DMS 273 (cell line): ENCODE data around the gene FGD3.
A peak's percentile ranks its signal among the peaks of the same experiment; 100 is the strongest.

Source experiments
- DNase-seq: peaks from one replicate; lab custom pipeline; 2025; ENCODE audit not compliant: unreplicated experiment; lab: John Stamatoyannopoulos, UW

The FGD3 gene

DNA sequence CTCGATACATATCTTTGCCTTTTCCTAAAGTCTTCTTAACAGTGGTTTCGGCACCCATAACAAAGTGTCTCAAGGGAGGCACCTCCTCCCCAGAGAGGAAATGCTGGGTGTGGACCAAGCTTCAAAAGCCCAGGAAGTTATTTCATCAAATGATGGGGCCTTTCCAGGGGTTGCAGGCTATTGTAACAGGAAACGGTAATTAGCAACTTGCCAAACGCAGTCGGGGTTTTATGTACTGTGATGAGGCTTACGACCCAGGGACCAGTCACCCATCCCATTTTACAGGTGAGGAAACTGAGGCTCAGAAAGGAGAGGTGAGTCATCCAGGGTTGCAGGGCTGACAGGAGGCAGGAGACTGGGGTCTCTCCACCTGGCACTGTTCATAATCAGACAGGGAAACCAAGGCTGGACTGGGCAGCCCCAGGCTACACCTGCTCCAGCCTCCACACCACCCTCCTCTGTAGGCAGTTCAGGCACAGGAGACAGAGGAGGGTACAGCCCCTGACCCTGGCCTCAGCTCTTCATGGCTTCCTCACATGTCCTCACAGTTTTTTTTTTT, 81.2 kb downstream of the FGD3 start:
- no peak for DNase-seq

DNA sequence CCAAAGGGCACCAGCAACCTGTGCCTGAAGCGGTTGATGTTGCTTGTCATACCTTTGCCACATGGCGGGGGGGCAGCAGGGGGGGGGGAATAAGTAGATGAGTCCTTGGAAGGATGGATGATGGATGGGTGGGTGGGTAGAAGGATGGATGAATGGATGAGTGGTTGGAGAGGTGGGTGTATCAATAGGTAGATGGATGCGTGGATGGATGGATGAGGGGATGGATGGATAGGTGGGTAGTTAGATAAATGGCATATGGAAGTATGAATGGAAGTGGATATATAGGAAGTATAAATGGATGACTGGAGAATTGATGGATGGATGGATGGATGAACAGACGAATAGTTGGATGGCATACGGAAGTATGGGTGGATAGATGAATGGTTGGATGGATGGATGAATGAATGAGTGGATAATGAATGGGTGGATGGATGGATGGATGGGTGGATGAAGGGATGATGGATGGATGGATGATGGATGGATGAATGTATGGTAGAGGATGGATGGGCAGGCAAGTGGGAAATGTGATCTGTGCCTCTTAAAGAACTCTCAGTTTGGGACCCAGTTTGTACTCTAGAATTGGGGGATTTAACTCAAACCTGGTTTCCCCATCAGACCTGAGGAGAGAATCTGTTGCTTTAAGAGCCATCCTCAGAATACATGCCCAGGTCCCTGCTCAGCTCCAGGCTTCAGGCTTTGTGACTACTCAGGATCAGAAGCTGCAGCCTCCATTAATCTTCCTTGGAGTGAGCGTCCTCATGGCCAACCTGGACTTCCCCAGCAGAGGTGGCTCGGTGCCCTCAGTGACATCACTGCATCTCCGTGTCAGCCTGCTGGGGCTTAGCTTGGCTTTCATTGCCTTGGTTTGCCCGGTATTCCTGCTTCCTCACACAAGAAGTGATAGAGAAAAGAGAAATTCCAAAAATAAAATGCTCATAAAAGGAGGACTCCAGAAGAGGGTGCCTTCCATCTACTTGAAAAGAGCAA, 83.6 kb downstream of the FGD3 start:
- DNase-seq = no peak

DNA sequence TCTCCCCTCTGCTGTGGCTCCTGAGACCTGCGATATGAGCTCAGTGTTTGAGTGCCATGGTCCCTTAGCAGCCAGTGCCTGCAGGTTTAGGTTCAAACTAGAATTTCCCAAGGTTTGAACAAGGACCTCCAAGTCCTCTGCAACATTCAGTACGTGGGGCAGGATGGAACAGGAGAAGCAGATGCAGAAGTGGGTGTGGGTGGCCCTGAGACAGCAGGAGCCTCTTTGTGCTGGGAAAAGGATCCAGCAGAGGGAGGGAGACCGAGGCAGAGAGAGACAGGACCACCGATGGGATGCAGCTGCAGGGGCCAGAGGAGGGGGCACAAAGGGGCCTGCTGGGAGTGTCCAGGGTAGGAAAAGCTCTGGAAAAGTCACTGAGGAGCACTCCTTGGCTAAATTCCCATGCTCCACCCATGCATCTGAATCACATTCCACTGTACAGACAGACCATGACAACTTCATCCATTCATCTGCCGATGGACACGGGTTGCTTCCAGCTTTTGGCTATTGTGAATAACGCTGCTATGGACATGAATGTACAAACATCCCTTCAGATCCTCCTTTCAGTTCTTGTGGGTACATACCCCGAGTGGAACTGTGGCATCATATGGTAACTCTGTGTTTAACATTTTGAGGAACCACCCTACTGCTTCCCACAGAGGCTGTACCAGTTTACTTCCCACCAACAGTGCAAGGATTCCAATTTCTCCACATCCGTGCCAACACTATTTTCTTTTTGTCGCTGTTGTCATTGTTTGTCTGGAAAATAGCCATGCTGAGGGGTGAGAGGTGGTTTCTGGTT, 84.5 kb downstream of the FGD3 start:
- no peak for DNase-seq

DNA sequence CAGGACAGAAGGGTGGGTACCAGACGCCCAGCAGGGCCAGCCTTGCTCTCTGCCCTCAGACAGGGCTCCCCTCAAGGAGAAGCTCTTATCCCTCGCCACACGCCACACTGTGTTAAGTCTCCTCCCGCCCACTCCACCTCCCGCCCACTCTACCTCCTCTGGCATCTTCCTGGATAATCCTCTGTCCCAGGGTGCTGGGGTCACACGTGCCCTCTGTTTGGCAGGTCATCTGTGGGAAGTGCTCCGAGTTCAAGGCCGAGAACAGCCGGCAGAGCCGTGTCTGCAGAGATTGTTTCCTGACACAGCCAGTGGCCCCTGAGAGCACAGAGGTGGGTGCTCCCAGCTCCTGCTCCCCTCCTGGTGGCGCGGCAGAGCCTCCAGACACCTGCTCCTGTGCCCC, 85.2 kb downstream of the FGD3 start:
- no peak for DNase-seq

DNA sequence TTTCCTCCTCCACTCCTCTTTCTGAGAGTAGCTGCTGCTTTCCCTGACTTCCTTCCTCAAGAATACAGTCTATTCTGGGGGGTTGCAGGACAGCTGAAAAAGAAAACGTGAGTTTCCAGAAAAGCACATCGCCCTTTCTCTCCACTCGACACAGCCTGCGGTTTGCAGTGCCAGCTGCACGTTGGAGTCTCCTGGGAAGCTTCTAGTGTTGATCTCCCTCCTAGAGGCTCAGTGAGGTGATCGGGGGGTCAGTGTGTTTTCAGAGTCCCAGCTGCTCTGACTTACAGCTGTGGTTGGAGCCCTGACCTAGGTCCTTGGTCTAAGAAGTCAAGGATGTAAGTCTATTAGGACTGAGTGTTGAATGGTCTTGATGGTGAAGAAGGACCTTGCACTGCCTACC, 86.2 kb downstream of the FGD3 start:
- DNase-seq = peak; percentile 23

DNA sequence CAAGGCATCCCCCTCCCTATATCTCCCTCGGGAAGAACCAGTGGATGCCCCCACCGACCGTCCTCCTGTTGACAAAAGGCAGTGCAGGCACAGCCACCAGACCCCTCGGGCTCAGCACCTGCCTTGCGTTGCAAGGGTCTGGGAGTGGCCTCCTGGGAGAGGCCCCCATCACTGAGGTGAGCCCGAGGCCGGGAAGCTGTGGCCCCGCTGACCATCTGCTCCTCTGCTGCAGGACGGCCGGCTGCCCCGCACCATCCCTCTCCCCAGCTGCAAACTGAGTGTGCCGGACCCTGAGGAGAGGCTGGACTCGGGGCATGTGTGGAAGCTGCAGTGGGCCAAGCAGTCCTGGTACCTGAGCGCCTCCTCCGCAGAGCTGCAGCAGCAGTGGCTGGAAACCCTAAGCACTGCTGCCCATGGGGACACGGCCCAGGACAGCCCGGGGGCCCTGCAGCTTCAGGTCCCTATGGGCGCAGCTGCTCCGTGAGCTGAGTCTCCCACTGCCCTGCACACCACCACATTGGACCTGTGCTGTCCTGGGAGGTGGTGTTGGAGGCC, 87.9 kb downstream of the FGD3 start:
- no peak for DNase-seq

DNA sequence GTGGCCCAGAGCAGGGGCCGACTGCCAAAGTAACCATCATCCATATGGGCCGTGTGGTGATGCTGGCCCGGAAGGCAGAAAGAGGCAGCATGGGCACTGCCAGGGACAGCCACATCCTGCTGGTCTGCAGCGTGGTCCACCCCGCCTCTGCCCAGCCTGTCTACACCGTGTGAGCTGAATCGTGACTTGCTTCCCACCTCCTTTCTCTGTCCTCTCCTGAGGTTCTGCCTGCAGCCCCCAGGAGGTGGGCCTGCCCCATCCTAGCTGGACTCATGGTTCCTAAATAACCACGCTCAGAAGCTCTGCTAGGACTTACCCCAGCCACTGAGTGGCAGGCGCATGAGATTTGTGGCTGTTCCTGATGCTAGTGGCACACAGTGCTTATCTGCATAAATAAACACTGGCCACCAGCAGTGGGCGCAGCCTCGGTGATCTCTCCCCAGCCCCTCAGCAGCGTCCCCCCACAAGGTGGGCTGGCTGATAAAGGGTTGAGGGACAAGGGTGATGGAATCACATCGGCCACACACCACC, 88.6 kb downstream of the FGD3 start:
- DNase-seq = peak; percentile 7

DNA sequence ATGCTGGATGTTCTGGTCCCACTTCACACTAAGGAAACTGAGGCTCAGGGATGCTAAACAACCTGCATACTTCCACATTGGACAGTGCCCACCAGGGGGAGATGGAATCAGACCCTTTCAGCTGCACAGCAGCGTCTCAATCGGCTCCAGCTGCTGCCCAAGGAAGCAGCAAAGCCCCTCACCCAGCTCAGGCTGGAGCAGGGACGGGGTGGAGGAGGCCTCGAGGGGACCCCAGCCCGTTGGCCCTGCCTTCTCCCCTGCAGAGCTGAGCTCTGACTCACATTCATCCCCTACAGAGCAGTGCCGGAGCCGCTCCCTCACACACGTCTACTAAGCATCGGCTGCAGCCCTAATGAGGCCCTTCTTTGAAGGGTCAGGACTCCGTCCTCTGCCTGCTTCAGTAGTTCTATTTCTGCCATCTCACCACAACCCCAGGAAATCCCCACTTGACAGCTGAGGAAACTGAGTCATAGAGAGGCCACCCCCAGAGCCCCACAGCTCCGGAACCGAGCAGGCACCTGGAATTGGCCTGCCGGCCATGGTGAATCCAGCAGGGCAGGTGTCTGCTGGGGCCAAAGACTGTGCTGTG, 89.7 kb downstream of the FGD3 start:
- no peak for DNase-seq

DNA sequence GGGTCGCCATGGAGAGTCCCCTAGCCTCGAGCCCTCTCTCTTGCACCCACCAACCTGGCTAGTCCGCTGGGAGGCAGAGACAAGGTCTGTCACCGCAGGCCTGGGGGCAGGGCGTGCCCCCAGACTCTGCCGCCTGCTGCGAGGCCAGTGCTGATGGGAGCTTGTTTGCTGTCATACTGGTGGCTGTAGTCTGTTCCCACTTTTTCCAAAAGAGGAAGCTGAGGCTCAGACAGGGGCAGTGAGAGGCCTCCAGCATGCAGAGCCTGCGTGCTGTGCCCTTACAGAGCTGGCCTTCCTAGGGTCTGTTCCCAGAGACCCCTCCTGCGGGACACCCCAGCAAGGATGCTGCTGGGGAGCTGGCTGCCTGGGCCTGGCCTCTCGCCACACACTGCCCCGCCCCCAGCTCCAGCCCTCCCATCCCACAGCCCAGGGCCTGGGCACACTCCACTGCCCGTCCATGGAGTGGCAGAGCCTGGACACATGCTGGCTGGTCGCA, 90.2 kb downstream of the FGD3 start:
- no peak for DNase-seq

DNA sequence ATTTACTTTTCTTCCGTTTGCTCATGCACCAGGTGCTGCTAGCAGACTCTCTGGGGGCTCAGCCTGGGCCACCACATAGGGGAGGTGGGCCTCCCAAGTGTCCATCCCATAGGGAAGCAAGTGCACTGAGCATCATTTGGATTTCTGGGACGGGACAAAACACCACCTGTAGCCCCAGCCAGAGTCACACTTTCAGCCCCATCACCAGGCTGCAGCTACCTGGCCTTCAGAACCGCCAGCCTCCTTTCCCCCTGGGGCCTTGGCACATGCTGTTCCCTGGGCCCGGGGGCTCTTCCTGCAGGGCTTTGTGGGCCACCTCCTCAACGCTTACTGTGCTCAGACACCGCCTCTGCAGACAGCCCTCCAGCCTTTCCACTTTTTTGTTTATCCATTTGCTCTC, 91.6 kb downstream of the FGD3 start:
- no peak for DNase-seq

DNA sequence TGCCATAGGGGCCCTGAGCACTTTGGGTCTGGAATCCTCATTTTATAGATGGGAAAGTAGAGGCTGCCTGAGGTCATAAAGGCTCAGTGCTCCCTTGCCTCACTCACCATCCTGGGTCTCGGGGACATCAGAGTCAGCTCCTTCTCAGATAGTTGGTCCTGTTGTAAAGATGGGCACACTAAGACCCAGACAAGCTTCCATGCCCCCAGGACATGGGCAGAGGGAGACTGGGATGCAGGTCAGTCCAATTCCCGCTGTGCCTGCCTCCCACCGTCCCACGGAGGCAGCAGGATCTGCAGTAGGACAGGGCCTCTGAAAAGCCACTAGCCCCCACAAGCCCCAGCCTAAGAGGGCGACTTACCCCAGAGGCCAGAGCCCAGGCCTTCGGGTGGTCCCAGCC, 92.1 kb downstream of the FGD3 start:
- DNase-seq = no peak

DNA sequence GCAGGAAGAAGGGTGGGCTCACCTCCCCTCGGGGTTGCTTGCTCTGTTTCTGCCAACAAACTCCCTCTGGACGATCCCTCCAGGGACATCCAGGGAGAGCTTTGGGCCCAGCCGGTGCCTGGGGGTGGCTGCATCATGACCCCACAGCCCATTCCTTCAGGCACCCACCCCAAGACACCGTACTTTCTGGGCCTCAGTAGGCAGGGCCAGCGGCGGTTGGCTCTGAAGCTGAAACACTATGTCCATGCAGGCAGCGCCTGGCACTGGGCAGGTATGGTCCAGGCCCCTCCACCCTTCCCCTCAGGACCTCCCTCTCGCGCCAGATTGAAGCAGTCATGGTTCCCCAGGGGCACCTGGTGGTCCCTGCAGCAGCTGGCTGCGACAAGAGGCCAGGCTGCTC, 92.7 kb downstream of the FGD3 start:
- DNase-seq = no peak

DNA sequence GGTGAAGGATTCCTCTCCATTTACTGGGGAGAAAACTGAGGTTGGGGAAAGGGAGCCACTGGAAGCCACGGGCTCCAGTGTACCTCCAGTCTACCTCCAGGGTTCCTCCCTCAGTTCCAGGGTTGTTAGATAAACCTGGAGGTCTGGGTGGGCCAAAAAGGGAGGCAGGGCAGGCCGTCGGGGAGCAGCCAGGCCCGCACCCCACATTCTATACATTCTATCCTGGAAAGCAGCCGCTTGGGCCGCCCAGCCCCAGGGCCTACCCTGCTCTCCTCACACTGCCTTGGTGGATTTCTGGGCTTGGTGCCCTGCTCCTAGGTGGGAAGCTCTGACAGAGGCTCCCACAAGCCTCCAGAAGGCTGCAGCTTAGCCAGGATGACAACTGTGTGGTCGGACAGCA, 93.1 kb downstream of the FGD3 start:
- DNase-seq = no peak

DNA sequence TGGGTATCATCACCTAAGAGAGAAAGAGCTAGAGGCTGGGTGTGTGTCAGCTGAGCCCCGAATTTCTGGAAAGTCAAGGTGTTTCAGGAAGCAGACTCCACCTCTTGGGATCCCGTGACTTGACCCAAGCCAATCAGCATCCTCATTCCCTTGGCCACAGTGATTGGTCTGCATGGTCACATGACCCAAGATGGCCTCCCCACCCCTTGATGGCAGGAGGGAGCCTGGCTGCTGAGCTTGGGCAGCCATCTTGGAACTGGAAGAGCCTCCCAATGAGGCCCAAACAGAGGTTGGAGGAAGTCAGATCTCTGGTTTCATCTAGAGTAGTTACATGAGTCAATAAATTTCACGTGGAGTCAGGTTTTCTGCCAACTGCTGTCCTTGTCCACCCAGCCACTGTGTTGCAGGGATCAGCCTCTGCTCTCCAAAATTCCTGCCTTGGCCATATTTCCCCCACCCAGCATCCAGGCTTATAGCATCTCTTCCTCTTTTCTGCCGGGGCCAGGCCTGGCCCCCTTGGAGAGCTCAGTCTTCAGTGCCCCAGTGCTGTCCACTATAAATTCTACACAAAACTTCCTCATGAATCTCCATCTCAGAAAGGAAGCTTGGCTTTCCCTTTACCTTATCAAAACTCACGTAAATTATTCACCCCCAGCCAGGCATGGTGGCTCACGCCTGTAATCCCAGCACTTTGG, 93.9 kb downstream of the FGD3 start:
- DNase-seq = peak; percentile 43

DNA sequence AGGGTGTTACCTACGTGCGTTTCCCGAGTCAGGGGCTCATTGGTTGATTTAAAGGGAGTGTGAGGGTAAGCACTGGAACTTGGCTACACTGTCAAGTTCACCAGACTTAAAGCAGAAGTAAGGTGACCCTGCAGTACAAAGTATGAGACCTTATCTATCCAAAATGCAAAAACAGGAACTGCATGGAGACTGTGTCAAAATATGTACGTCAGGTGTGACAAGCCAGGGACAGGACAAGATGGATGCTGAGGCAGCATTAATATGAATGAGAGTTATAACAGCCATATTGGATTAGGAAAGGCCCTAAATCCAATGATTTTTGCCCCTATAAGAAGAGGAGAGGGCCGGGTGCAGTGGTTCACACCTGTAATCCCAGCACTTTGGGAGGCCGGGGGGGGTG, 95.8 kb downstream of the FGD3 start:
- no peak for DNase-seq

DNA sequence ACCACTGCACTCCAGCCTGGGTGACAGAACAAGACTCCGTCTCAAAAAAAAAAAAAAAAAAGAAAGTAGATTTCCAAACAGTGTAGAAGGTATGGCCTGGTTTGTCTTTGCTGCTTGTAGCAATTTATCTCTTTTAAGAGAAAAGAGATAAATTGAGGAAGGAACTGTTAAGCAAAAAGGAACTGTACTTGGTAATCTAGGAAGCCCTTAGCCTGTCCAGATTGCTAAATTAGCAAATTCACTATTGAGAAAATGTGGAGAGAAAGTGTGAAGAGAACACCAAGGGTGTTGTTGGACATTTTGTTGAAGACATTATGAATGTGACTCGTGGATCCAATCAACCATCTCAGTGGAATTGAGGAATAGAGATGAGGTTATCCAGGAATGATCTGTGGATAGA, 98.2 kb downstream of the FGD3 start:
- no peak for DNase-seq

DNA sequence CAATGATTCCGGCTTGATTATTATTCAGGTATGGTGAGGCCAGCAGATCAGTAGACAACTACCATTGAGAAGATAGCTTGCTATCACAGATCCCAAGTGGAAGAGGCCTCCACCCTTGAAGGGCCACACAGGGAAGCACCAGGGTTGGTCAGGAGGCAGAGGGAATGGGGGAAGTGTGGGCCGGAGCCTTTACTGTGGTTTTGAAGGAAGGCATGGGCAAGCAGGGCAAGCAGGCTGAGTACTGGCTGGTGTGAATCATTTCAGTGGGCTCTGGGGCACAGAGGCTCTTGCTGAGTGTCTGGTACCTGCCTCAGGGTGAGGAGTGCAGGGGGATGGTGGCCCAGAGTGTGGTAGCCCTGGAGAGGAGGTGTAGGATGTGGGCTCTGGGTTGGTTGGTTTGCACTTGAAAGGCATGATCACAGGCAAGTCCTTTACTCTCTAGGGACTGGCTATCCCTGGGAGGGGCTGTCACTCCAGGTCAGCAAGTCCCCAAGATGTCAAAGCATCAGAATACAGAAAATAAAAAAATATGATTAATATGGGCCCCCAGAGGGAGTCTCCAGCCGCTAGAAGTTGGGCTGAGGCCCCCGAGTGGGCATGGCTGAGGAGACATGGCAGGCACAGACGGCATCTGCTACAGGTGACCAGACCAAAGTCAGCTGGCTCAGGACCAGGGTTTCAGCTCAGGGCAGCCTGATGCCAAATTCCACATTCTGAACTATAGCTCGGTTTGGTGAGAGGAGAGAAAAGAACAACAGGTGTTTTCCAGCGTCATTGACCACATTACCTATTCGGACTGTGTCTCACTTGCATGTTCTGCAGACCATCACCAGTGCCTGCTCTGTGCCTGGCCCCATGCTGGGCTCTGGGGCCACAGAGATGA, 101.5 kb downstream of the FGD3 start:
- DNase-seq = no peak

DNA sequence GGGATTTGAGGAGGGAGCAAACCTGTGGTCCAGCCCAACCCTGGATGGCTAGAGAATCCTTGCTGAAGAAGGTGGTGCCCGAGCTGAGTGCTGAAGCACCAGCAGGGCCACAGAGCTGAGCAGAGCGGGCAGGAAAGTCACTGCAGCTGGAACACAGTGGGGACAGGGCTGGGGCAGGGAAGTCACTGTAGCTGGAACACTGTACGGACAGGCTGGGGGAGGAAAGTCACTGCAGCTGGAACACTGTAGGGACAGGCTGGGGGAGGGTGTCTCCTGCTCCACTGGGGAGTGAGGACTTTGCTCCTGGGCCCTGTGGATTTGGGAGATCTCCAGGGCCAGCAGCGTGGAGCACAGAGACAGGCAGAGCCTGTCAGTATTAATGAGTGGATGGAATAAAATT, 102.2 kb downstream of the FGD3 start:
- no peak for DNase-seq

DNA sequence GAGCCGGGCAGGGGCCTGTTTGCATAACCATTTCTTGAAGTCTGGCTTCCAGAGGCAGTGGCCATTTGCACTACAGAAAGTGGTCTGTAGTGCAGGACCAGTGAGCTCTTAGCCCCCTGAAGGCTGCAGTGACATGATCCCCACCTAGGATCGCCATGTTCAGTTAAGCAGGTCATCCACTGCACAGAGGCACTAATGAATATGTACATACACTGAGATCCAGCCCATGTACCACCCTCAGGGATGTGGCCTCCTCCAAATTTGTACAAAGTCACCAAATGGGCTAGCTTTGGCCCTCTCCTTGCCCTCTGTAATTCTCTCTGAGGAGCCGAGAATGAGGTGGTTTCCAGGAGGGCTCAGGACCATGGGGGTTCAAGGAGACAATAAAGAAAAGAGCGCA, 102.9 kb downstream of the FGD3 start:
- DNase-seq = no peak
